PC-9 (cell line): ENCODE measurements around the gene VEGFB. TPM values are rescaled to one million over a fixed set of nuclear protein-coding genes. Genes with fewer than 3 reads are reported as not detected.
A peak's percentile ranks its signal among the peaks of the same experiment; 100 is the strongest.

ENCODE experiments used
- BruUV-seq: library from RNA; stranded (reverse); fragments of 400-500 nt; replicated peaks from 2 replicates; lab custom pipeline; 2021; lab: Mats Ljungman, UMichigan
- CTCF ChIA-PET: fragments of 300-600 bp; sonication (Branson Sonifier 250); formaldehyde crosslinking; loops from one replicate; lab custom pipeline; 2022; ENCODE audit warnings: antibody characterized with exemption; lab: Charles Lee
- POLR2A ChIA-PET: fragments of 300-600 bp; sonication (Branson Sonifier 250); formaldehyde crosslinking; loops from one replicate; lab custom pipeline; 2022; ENCODE audit warnings: antibody characterized with exemption; ENCODE audit not compliant: unreplicated experiment; lab: Charles Lee
- DNase-seq, 2 experiments: peaks; one replicate each; pipeline versions ENCODE4 v3.0.0 to v3.0.0-alpha.2; 2015 to 2022; ENCODE audit warnings: mixed read lengths in 1 of 2
- H2AFZ ChIP-seq: fragments of 200-600 bp; sonication (generic); 2 replicates; pipeline ENCODE4 v1.8.1; 2017; ENCODE audit warnings: antibody characterized with exemption
- H3F3A ChIP-seq: fragments of 200-600 bp; sonication (generic); 2 replicates; pipeline ENCODE4 v1.8.1; 2017; ENCODE audit warnings: antibody characterized with exemption, mild to moderate bottlenecking, low read depth; ENCODE audit not compliant: insufficient read depth
- H3K27ac ChIP-seq: fragments of 200-600 bp; sonication (generic); 2 replicates; pipeline ENCODE4 v1.6.1; 2016; ENCODE audit warnings: mixed run types
- H3K27me3 ChIP-seq: fragments of 200-600 bp; sonication (generic); 2 replicates; pipeline ENCODE4 v1.6.1; 2016; ENCODE audit warnings: low read depth, mixed run types; ENCODE audit not compliant: insufficient read depth
- H3K36me3 ChIP-seq: fragments of 200-600 bp; sonication (generic); 2 replicates; pipeline ENCODE4 v1.6.1; 2016; ENCODE audit warnings: low read depth, mixed run types
- H3K4me1 ChIP-seq: fragments of 200-600 bp; sonication (generic); replicated peaks from 2 replicates; pipeline ENCODE4 v1.6.1; 2016; ENCODE audit warnings: mixed run types; ENCODE audit not compliant: insufficient read depth
- H3K4me2 ChIP-seq: fragments of 200-600 bp; sonication (generic); 2 replicates; pipeline ENCODE4 v1.6.1; 2017; ENCODE audit warnings: mixed run types
- H3K4me3 ChIP-seq: fragments of 200-600 bp; sonication (generic); 2 replicates; pipeline ENCODE4 v1.6.1; 2016; ENCODE audit warnings: mixed run types
- H3K79me2 ChIP-seq: fragments of 200-600 bp; sonication (generic); 2 replicates; pipeline ENCODE4 v1.6.1; 2017; ENCODE audit warnings: low read depth, mixed run types
- H3K9me2 ChIP-seq: fragments of 200-600 bp; sonication (generic); 2 replicates; pipeline ENCODE4 v1.8.1; 2017; ENCODE audit warnings: mild to moderate bottlenecking; ENCODE audit not compliant: insufficient read depth
- H3K9me3 ChIP-seq: fragments of 200-600 bp; sonication (generic); 2 replicates; pipeline ENCODE4 v1.8.1; 2016; ENCODE audit warnings: low read depth; ENCODE audit not compliant: insufficient read depth
- H4K20me1 ChIP-seq: fragments of 200-600 bp; sonication (generic); 2 replicates; pipeline ENCODE4 v1.8.1; 2017; ENCODE audit not compliant: insufficient read depth
- CTCF ChIP-seq: fragments of 200-600 bp; sonication (generic); conservative IDR thresholded peaks from 2 replicates; pipeline ENCODE4 v1.6.1; 2017; ENCODE audit warnings: mixed run types, antibody characterized with exemption, mild to moderate bottlenecking, moderate library complexity
- EZH2 ChIP-seq: fragments of 200-600 bp; sonication (generic); IDR thresholded peaks from 2 replicates; pipeline ENCODE4 v1.8.0; 2017; ENCODE audit warnings: antibody characterized with exemption, low read depth
- intact Hi-C: fragments of 100-400 bp; cut with micrococcal nuclease; formaldehyde crosslinking; loops from one replicate; pipeline ENCODE4 v1.10.0; 2022; ENCODE audit not compliant: unreplicated experiment
- total RNA-seq: library from RNA; stranded (reverse); gene quantifications from 2 replicates; pipeline ENCODE4 v1.2.3, GENCODE V29; 2021

The VEGFB gene
- total RNA-seq, 1 experiment from 2014 or later = 129 TPM

- peaks cover 10% of the 10 kb centered on the region; the same call in 1 of the 2 replicates for H3K79me2 ChIP-seq
- no peaks in the 10 kb centered on the region for H4K20me1 ChIP-seq
- H3K27ac ChIP-seq = no peak overlapping the region
- peaks cover 20% of the 10 kb centered on the region for H3K4me1 ChIP-seq
- no peak overlapping the region for H3K4me3 ChIP-seq
- intact Hi-C loops = no loop called here
- no peaks in the 10 kb centered on the region for H3K36me3 ChIP-seq
- no peak overlapping the region for H3K4me2 ChIP-seq
- no peaks in the 10 kb centered on the region for H3K27me3 ChIP-seq
- POLR2A ChIA-PET = no interaction called here
- CTCF ChIA-PET = no interaction called here
- H3K9me2 ChIP-seq = no peaks in the 10 kb centered on the region
- no peak for TF ChIP-seq EZH2
- TF ChIP-seq CTCF = no peak
- peaks cover 12% of the 10 kb centered on the region; the same call in 1 of the 2 replicates for H3F3A ChIP-seq
- BruUV-seq = no TSS peak
- peak in 1 of 2 experiments; percentile 16 for DNase-seq
- H2AFZ ChIP-seq = no peak overlapping the region
- no peaks in the 10 kb centered on the region for H3K9me3 ChIP-seq
Observed at GRCh38 chr11:64288353-64288750, 54.0 kb downstream of the VEGFB start.

Other genes with a start within 250 kb of the VEGFB start
- gene OTUB1, start 248.1 kb upstream of the VEGFB start, total RNA-seq = 105 and 119 TPM in 2 replicates
- 0.25 and 0.44 TPM in 2 replicates for gene FLRT1, start 198.7 kb upstream of the VEGFB start, total RNA-seq
- gene MACROD1, start 68.5 kb upstream of the VEGFB start, total RNA-seq = 41.0 and 68.8 TPM in 2 replicates
- gene STIP1, start 48.4 kb upstream of the VEGFB start, total RNA-seq = 267 and 299 TPM in 2 replicates
- 5.0 and 6.6 TPM in 2 replicates for gene FERMT3, start 27.9 kb upstream of the VEGFB start, total RNA-seq
- 55.2 and 76.2 TPM in 2 replicates for gene TRPT1, start 8.4 kb upstream of the VEGFB start, total RNA-seq
- 87.4 and 112 TPM in 2 replicates for gene NUDT22, start 8.3 kb upstream of the VEGFB start, total RNA-seq
- 55.0 and 57.1 TPM in 2 replicates for gene DNAJC4, start 4.0 kb upstream of the VEGFB start, total RNA-seq
- gene FKBP2, start 6.5 kb downstream of the VEGFB start, total RNA-seq = 84.2 and 93.2 TPM in 2 replicates
- 385 and 435 TPM in 2 replicates for gene PPP1R14B, start 12.4 kb downstream of the VEGFB start, total RNA-seq
- gene PLCB3, start 16.9 kb downstream of the VEGFB start, total RNA-seq = 73.2 and 79.6 TPM in 2 replicates
- 94.3 and 94.4 TPM in 2 replicates for gene BAD, start 50.1 kb downstream of the VEGFB start, total RNA-seq
- gene GPR137, start 51.3 kb downstream of the VEGFB start, total RNA-seq = 72.8 and 110 TPM in 2 replicates
- gene KCNK4, start 56.7 kb downstream of the VEGFB start, total RNA-seq = 0.53 and 0.57 TPM in 2 replicates
- 1.3 TPM in 1 of 2 replicates, not detected in the other for gene CATSPERZ, start 65.8 kb downstream of the VEGFB start, total RNA-seq
- gene ESRRA, start 70.9 kb downstream of the VEGFB start, total RNA-seq = 61.0 and 64.6 TPM in 2 replicates
- 264 and 275 TPM in 2 replicates for gene TRMT112, start 83.0 kb downstream of the VEGFB start, total RNA-seq
- 381 and 441 TPM in 2 replicates for gene PRDX5, start 83.5 kb downstream of the VEGFB start, total RNA-seq
- gene CCDC88B, start 105.6 kb downstream of the VEGFB start, total RNA-seq = 9.6 and 15.1 TPM in 2 replicates
- 60.6 and 64.3 TPM in 2 replicates for gene RPS6KA4, start 124.6 kb downstream of the VEGFB start, total RNA-seq